GM19468 (cell line): Measurements from ENCODE around the gene REG4.
"Not testable (repeated sequence)": the region's sequence is repeated elsewhere in the genome, so short reads cannot be mapped to it uniquely, and the experiment has no call there.

Source experiments
- ATAC-seq: cut with Tn5 transposase; IDR thresholded peaks from one replicate; pipeline ENCODE4 v1.9.1; 2021; ENCODE audit warnings: mild to moderate bottlenecking, moderate library complexity, moderate number of reproducible peaks; ENCODE audit not compliant: unreplicated experiment; ENCODE audit errors: extremely low read depth

The REG4 gene

GRCh38 chr1:119811387-119811786 is at the start of gene REG4:
TSS of gene REG4 (minus strand) at chr1:119811460. CDS start at chr1:119808769, 2,691 bp downstream.
- ATAC-seq = no peak

GRCh38 chr1:119859647-119860046 is 48.4 kb upstream of the REG4 start:
- no peak for ATAC-seq

GRCh38 chr1:119858556-119859214 is 47.4 kb upstream of the REG4 start:
- ATAC-seq = not testable (repeated sequence)

- no peak for ATAC-seq
Measured at GRCh38 chr1:119858126-119858525, 46.9 kb upstream of the REG4 start.

- no peak for ATAC-seq
Measured at GRCh38 chr1:119853155-119853554, 41.9 kb upstream of the REG4 start.

- not testable (repeated sequence) for ATAC-seq
Measured at GRCh38 chr1:119844206-119844605, 32.9 kb upstream of the REG4 start.

GRCh38 chr1:119841306-119841705 is 30.0 kb upstream of the REG4 start:
- ATAC-seq = no peak

- no peak for ATAC-seq
Measured at GRCh38 chr1:119840745-119841144, 29.5 kb upstream of the REG4 start.

GRCh38 chr1:119838236-119838635 is 27.0 kb upstream of the REG4 start:
- no peak for ATAC-seq

GRCh38 chr1:119834990-119835389 is 23.7 kb upstream of the REG4 start:
- ATAC-seq = no peak

GRCh38 chr1:119831027-119831426 is 19.8 kb upstream of the REG4 start:
- ATAC-seq = no peak

- ATAC-seq = no peak
Measured at GRCh38 chr1:119829625-119830024, 18.4 kb upstream of the REG4 start.

GRCh38 chr1:119829006-119829405 is 17.7 kb upstream of the REG4 start:
- ATAC-seq = not testable (repeated sequence)

GRCh38 chr1:119828266-119828665 is 17.0 kb upstream of the REG4 start:
- no peak for ATAC-seq

GRCh38 chr1:119827010-119827409 is 15.8 kb upstream of the REG4 start:
- ATAC-seq = no peak

- no peak for ATAC-seq
Measured at GRCh38 chr1:119822406-119822805, 11.1 kb upstream of the REG4 start.

- no peak for ATAC-seq
Measured at GRCh38 chr1:119818181-119818580, 6.9 kb upstream of the REG4 start.

GRCh38 chr1:119816407-119816806 is 5.1 kb upstream of the REG4 start:
- no peak for ATAC-seq

- ATAC-seq = no peak
Measured at GRCh38 chr1:119815928-119816327, 4.7 kb upstream of the REG4 start.

- ATAC-seq = no peak
Measured at GRCh38 chr1:119815361-119815760, 4.1 kb upstream of the REG4 start.

GRCh38 chr1:119814288-119814687 is 3.0 kb upstream of the REG4 start:
- no peak for ATAC-seq

- ATAC-seq = no peak
Measured at GRCh38 chr1:119811985-119812557, 811 bp upstream of the REG4 start.
